Sigmoid colon (tissue), 4 donors: ENCODE measurements around the gene SETD7.

Experiments used
- CTCF ChIP-seq, 4 experiments: fragments of 450-650 bp in 3 of 4; fragments of 200-600 bp in 1 of 4; IDR thresholded peaks; one replicate each; pipeline ENCODE4 v1.5.1; 2016 to 2019; ENCODE audit warnings: antibody characterized with exemption in 4 of 4, mild to moderate bottlenecking in 3 of 4, moderate library complexity in 2 of 4
- EP300 ChIP-seq, 4 donors: sonication (generic); formaldehyde crosslinking; IDR thresholded peaks; one replicate each; pipeline ENCODE4 v1.6.1; 2017; ENCODE audit warnings: antibody characterized with exemption in 4 of 4
- POLR2AphosphoS5 ChIP-seq, 4 donors: sonication (generic); formaldehyde crosslinking; IDR thresholded peaks; one replicate each; pipeline ENCODE4 v1.6.1; 2017; ENCODE audit warnings: antibody characterized with exemption in 4 of 4

DNA sequence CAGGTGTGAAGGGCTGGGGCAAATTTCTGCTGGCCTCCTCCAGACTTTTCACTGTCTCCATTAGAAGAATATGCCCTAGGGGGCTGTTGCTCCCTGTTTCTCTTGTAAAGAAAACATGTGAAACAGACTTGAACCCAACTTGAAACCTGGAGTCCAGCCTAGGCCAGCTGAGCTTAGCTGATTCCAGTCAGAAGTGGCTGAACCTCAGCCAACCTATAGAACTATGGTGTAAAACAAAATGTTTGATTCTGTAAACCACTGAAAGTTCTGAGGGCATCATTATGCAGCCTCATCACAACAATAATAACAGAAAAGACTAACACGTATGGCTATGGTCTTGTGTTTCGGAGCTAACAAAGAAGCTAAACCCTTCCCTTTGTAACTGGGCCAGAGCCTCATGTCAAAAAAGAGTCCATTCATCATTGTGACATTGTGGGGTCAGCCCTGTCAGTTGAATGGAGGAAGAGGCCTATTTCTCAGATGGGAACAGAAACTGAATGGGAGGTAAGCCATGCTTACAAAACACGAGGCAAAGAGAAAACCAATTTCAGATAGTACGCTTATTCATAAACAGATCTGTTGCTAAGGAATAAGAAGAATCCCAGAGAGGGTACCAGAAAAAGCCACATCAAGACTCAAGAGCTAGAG, 34.1 kb downstream of the SETD7 start:
- TF ChIP-seq CTCF (IDR thresholded peaks at IDR 0.05) (no peak), EP300 (IDR thresholded peaks at IDR 0.05) (no peak), POLR2AphosphoS5 (IDR thresholded peaks at IDR 0.05) (no peak)
